OCI-LY7 (cell line): ENCODE data around the gene PITPNM1.

ENCODE experiments used
- CTCF ChIP-seq: fragments of 200-600 bp; sonication (generic); conservative IDR thresholded peaks from 2 replicates; pipeline ENCODE4 v1.5.1; 2014; ENCODE audit warnings: mild to moderate bottlenecking, antibody characterized with exemption, low read length, moderate library complexity, mixed read lengths
- EZH2phosphoT487 ChIP-seq: fragments of 200-600 bp; sonication (generic); IDR thresholded peaks from 2 replicates; pipeline ENCODE4 v1.6.1; 2018; ENCODE audit warnings: low read depth, borderline replicate concordance, mild to moderate bottlenecking, mixed run types, antibody characterized with exemption, low read length, moderate library complexity, mixed read lengths

GRCh38 chr11:67551127-67551526 lies 46.0 kb upstream of the PITPNM1 start:
- TF ChIP-seq CTCF (no peak), EZH2phosphoT487 (no peak)
